HL-60 (cell line): ENCODE results near the gene ADAM22.

Experiments used
- DNase-seq, 2 experiments: peaks; one replicate each; pipeline ENCODE4 v3.0.0-alpha.2; 2010 to 2020; ENCODE audit warnings: low read depth in 1 of 2, low spot score in 1 of 2
- H3K27ac ChIP-seq: fragments of 250-450 bp; sonication (Bioruptor Pico); replicated peaks from 2 replicates; pipeline ENCODE4 v1.5.1; 2020; ENCODE audit warnings: mild to moderate bottlenecking, moderate library complexity
- H3K27me3 ChIP-seq: fragments of 250-450 bp; sonication (Bioruptor Pico); 2 replicates; pipeline ENCODE4 v1.5.1; 2021; ENCODE audit warnings: mild to moderate bottlenecking, moderate library complexity; ENCODE audit not compliant: insufficient read depth, poor library complexity, severe bottlenecking
- H3K4me3 ChIP-seq: replicated peaks from 2 replicates; pipeline ENCODE4 v1.5.1; 2011; ENCODE audit warnings: mild to moderate bottlenecking, control low read depth, low read length; ENCODE audit not compliant: insufficient read depth
- GABPA ChIP-seq: IDR thresholded peaks from 2 replicates; pipeline ENCODE4 v1.6.1; 2012; ENCODE audit warnings: low read depth
- POLR2AphosphoS5 ChIP-seq: IDR thresholded peaks from 2 replicates; pipeline ENCODE4 v1.6.1; 2012; ENCODE audit warnings: low read depth
- SPI1 ChIP-seq: IDR thresholded peaks from 2 replicates; pipeline ENCODE4 v1.6.1; 2012; ENCODE audit warnings: low read depth, mild to moderate bottlenecking, borderline replicate concordance
- TF ChIP-seq, protein P1 (sequence below): IDR thresholded peaks from 2 replicates; pipeline ENCODE4 v1.6.1; 2012; ENCODE audit warnings: low read depth; ENCODE audit not compliant: insufficient replicate concordance
- TF ChIP-seq, protein P2 (sequence below): IDR thresholded peaks from one replicate; pipeline ENCODE4 v1.5.1; 2011; ENCODE audit warnings: low read length, control low read depth, inconsistent platforms; ENCODE audit not compliant: insufficient read depth

The ADAM22 gene

DNA sequence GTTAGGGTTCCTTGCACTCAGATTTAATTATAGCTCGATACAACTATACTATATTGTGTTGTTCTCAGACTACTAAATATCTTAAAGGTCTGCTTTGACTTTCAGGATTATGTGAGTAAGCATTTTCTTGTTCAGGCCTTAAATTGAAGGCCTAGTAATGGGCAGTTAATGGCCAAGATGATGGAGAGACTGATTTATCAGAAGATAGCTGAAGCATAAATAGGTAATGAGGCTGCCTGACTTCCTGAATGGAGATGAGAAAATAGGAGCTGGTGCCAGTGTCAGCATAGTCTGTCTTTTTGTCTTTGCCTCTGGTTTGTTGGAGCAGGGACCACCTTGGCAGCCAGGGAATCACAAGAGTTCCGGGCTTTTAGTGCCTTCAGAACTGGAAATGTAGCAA, 32.2 kb downstream of the ADAM22 start:
- no peak for DNase-seq
- TF ChIP-seq SPI1, result no peak
- TF ChIP-seq, protein P1, sequence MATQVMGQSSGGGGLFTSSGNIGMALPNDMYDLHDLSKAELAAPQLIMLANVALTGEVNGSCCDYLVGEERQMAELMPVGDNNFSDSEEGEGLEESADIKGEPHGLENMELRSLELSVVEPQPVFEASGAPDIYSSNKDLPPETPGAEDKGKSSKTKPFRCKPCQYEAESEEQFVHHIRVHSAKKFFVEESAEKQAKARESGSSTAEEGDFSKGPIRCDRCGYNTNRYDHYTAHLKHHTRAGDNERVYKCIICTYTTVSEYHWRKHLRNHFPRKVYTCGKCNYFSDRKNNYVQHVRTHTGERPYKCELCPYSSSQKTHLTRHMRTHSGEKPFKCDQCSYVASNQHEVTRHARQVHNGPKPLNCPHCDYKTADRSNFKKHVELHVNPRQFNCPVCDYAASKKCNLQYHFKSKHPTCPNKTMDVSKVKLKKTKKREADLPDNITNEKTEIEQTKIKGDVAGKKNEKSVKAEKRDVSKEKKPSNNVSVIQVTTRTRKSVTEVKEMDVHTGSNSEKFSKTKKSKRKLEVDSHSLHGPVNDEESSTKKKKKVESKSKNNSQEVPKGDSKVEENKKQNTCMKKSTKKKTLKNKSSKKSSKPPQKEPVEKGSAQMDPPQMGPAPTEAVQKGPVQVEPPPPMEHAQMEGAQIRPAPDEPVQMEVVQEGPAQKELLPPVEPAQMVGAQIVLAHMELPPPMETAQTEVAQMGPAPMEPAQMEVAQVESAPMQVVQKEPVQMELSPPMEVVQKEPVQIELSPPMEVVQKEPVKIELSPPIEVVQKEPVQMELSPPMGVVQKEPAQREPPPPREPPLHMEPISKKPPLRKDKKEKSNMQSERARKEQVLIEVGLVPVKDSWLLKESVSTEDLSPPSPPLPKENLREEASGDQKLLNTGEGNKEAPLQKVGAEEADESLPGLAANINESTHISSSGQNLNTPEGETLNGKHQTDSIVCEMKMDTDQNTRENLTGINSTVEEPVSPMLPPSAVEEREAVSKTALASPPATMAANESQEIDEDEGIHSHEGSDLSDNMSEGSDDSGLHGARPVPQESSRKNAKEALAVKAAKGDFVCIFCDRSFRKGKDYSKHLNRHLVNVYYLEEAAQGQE, result no peak
- no peak for TF ChIP-seq POLR2AphosphoS5
- TF ChIP-seq, protein P2, sequence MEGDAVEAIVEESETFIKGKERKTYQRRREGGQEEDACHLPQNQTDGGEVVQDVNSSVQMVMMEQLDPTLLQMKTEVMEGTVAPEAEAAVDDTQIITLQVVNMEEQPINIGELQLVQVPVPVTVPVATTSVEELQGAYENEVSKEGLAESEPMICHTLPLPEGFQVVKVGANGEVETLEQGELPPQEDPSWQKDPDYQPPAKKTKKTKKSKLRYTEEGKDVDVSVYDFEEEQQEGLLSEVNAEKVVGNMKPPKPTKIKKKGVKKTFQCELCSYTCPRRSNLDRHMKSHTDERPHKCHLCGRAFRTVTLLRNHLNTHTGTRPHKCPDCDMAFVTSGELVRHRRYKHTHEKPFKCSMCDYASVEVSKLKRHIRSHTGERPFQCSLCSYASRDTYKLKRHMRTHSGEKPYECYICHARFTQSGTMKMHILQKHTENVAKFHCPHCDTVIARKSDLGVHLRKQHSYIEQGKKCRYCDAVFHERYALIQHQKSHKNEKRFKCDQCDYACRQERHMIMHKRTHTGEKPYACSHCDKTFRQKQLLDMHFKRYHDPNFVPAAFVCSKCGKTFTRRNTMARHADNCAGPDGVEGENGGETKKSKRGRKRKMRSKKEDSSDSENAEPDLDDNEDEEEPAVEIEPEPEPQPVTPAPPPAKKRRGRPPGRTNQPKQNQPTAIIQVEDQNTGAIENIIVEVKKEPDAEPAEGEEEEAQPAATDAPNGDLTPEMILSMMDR, result no peak
- Histone ChIP-seq H3K27ac (no peak overlapping the region), H3K27me3 (peaks cover 3% of the 10 kb centered on the region), H3K4me3 (no peak overlapping the region)

GRCh38 chr7:87968021-87968420, 34.0 kb downstream of the ADAM22 start:
- H3K27me3 ChIP-seq, result peaks cover 3% of the 10 kb centered on the region
- H3K4me3 ChIP-seq, result no peak overlapping the region
- H3K27ac ChIP-seq, result no peak overlapping the region
- TF ChIP-seq, protein P1, result no peak
- no peak for TF ChIP-seq POLR2AphosphoS5
- no peak for TF ChIP-seq SPI1
- TF ChIP-seq GABPA, result no peak
- TF ChIP-seq, protein P2, result no peak
- DNase-seq, result no peak

GRCh38 chr7:87982116-87982515, 48.1 kb downstream of the ADAM22 start:
- Histone ChIP-seq H3K27me3 (no peaks in the 10 kb centered on the region), H3K4me3 (no peak overlapping the region), H3K27ac (no peak overlapping the region)
- DNase-seq, result no peak
- TF ChIP-seq, protein P1, result no peak
- TF ChIP-seq SPI1 (no peak), POLR2AphosphoS5 (no peak)
- TF ChIP-seq, protein P2, result no peak
